Keratinocyte (primary cell): ENCODE data around the gene CPEB2.

ENCODE experiments used
- CTCF ChIP-seq, 3 experiments: IDR thresholded peaks in 1 of 3; conservative IDR thresholded peaks in 1 of 3; optimal IDR thresholded peaks in 1 of 3; 2 replicates in 2 of 3; 3 replicates in 1 of 3; pipeline versions ENCODE3 to v1.5.1; 2011; ENCODE audit warnings: low read length in 3 of 3, mild to moderate bottlenecking in 3 of 3, moderate library complexity in 2 of 3, control low read depth in 1 of 3, inconsistent platforms in 1 of 3; ENCODE audit not compliant: insufficient read depth in 2 of 3; ENCODE audit errors: extremely low read depth in 1 of 3
- EZH2 ChIP-seq: IDR thresholded peaks from one replicate; pipeline ENCODE4 v1.6.1; 2012; ENCODE audit warnings: inconsistent platforms, mild to moderate bottlenecking, low read length, moderate library complexity

- TF ChIP-seq CTCF (optimal IDR thresholded peaks at IDR 0.05 in 1 of 3, IDR thresholded peaks at IDR 0.05 in 1 of 3, conservative IDR thresholded peaks at IDR 0.05 in 1 of 3; ENCODE audit: extremely low read depth in 1 of 3, insufficient read depth in 2 of 3, low read length in 3 of 3) (no peak), EZH2 (no peak)
Observed at GRCh38 chr4:15025693-15026092, 23.4 kb downstream of the CPEB2 start.
